Memory B cell (primary cell): ENCODE data around the gene ACTL6B.
A peak's percentile ranks its signal among the peaks of the same experiment; 100 is the strongest.

Source experiments
- ATAC-seq: fragments of 150-1000 bp; cut with Tn5 transposase; 2 replicates; pipeline ENCODE4 v1.10.0; 2021; ENCODE audit warnings: low read depth, mild to moderate bottlenecking, moderate library complexity
- DNase-seq, 2 donors: peaks; one replicate each; pipeline ENCODE4 v3.0.0; 2022; ENCODE audit warnings: low spot score in 2 of 2
- H3K27ac Mint-ChIP-seq: one replicate; pipeline ENCODE4 v1.8.0; 2022; ENCODE audit warnings: mild to moderate bottlenecking, moderate library complexity, mixed read lengths
- H3K27me3 Mint-ChIP-seq: one replicate; pipeline ENCODE4 v1.8.0; 2022; ENCODE audit warnings: mixed read lengths
- H3K36me3 Mint-ChIP-seq: one replicate; pipeline ENCODE4 v1.8.0; 2022; ENCODE audit warnings: mild to moderate bottlenecking, mixed read lengths
- H3K4me1 Mint-ChIP-seq: one replicate; pipeline ENCODE4 v1.8.0; 2022; ENCODE audit warnings: mixed read lengths
- H3K4me3 Mint-ChIP-seq: one replicate; pipeline ENCODE4 v1.8.0; 2022; ENCODE audit warnings: mild to moderate bottlenecking, moderate library complexity, mixed read lengths
- H3K9me3 Mint-ChIP-seq: one replicate; pipeline ENCODE4 v1.8.0; 2022; ENCODE audit warnings: mixed read lengths

Gene ACTL6B

GRCh38 chr7:100687261-100687660 lies 31.0 kb upstream of the ACTL6B start:
- H3K4me1 Mint-ChIP-seq, result peaks cover 15% of the 10 kb centered on the region

GRCh38 chr7:100686822-100687211 lies 30.6 kb upstream of the ACTL6B start:
- H3K36me3 Mint-ChIP-seq, result peaks cover 11% of the 10 kb centered on the region

More at GRCh38 chr7:100687261-100687660, 31.0 kb upstream of the ACTL6B start:
- Mint-ChIP-seq H3K27me3 (no peaks in the 10 kb centered on the region), H3K27ac (no peak overlapping the region), H3K4me3 (no peak overlapping the region), H3K36me3 (peaks cover 11% of the 10 kb centered on the region), H3K9me3 (no peaks in the 10 kb centered on the region)
- ATAC-seq, result no peak
- no peak for DNase-seq

GRCh38 chr7:100686201-100686821 lies 30.1 kb upstream of the ACTL6B start:
- H3K27ac Mint-ChIP-seq, result no peak overlapping the region
- H3K4me1 Mint-ChIP-seq, result peaks cover 9% of the 10 kb centered on the region

More at GRCh38 chr7:100686822-100687211, 30.6 kb upstream of the ACTL6B start:
- no peak for ATAC-seq
- Mint-ChIP-seq H3K27ac (no peak overlapping the region), H3K4me3 (no peak overlapping the region), H3K27me3 (no peaks in the 10 kb centered on the region), H3K4me1 (peaks cover 12% of the 10 kb centered on the region), H3K9me3 (no peaks in the 10 kb centered on the region)
- DNase-seq, result no peak

GRCh38 chr7:100685631-100686145 lies 29.4 kb upstream of the ACTL6B start:
- H3K9me3 Mint-ChIP-seq, result no peaks in the 10 kb centered on the region
- peaks cover 9% of the 10 kb centered on the region for H3K4me1 Mint-ChIP-seq
- H3K4me3 Mint-ChIP-seq, result no peak overlapping the region
- H3K27ac Mint-ChIP-seq, result no peak overlapping the region
- no peak for DNase-seq
- H3K27me3 Mint-ChIP-seq, result no peaks in the 10 kb centered on the region
- H3K36me3 Mint-ChIP-seq, result peaks cover 11% of the 10 kb centered on the region
- ATAC-seq, result no peak

More at GRCh38 chr7:100686201-100686821, 30.1 kb upstream of the ACTL6B start:
- DNase-seq (no peak), ATAC-seq (no peak)
- Mint-ChIP-seq H3K27me3 (no peaks in the 10 kb centered on the region), H3K9me3 (no peaks in the 10 kb centered on the region), H3K36me3 (peaks cover 11% of the 10 kb centered on the region), H3K4me3 (no peak overlapping the region)

- Mint-ChIP-seq H3K27ac (no peak overlapping the region), H3K36me3 (peaks cover 12% of the 10 kb centered on the region), H3K4me3 (no peak overlapping the region), H3K9me3 (no peaks in the 10 kb centered on the region), H3K4me1 (peaks cover 11% of the 10 kb centered on the region), H3K27me3 (no peaks in the 10 kb centered on the region)
- no peak for ATAC-seq
- DNase-seq, result no peak
Measured at GRCh38 chr7:100685049-100685605, 28.9 kb upstream of the ACTL6B start.

GRCh38 chr7:100684534-100685042 lies 28.3 kb upstream of the ACTL6B start:
- Mint-ChIP-seq H3K9me3 (no peaks in the 10 kb centered on the region), H3K36me3 (peaks cover 13% of the 10 kb centered on the region), H3K27ac (no peak overlapping the region), H3K27me3 (no peaks in the 10 kb centered on the region), H3K4me1 (peaks cover 10% of the 10 kb centered on the region), H3K4me3 (no peak overlapping the region)
- ATAC-seq, result no peak
- DNase-seq, result no peak

- ATAC-seq, result no peak
- no peak for DNase-seq
- H3K27me3 Mint-ChIP-seq, result no peaks in the 10 kb centered on the region
- H3K27ac Mint-ChIP-seq, result no peak overlapping the region
- H3K4me3 Mint-ChIP-seq, result no peak overlapping the region
- peaks cover 13% of the 10 kb centered on the region for H3K36me3 Mint-ChIP-seq
- H3K4me1 Mint-ChIP-seq, result peaks cover 6% of the 10 kb centered on the region
- no peaks in the 10 kb centered on the region for H3K9me3 Mint-ChIP-seq
Measured at GRCh38 chr7:100683659-100684533, 27.6 kb upstream of the ACTL6B start.

GRCh38 chr7:100682991-100683658 lies 26.9 kb upstream of the ACTL6B start:
- H3K27ac Mint-ChIP-seq, result no peak overlapping the region
- no peak for DNase-seq
- peaks cover 15% of the 10 kb centered on the region for H3K36me3 Mint-ChIP-seq
- no peaks in the 10 kb centered on the region for H3K9me3 Mint-ChIP-seq
- no peaks in the 10 kb centered on the region for H3K27me3 Mint-ChIP-seq
- no peak for ATAC-seq
- no peak overlapping the region for H3K4me3 Mint-ChIP-seq
- peaks cover 3% of the 10 kb centered on the region for H3K4me1 Mint-ChIP-seq

GRCh38 chr7:100682228-100682741 lies 26.0 kb upstream of the ACTL6B start:
- ATAC-seq (no peak), DNase-seq (no peak)
- H3K36me3 Mint-ChIP-seq, result peaks cover 14% of the 10 kb centered on the region
- H3K27me3 Mint-ChIP-seq, result no peaks in the 10 kb centered on the region
- H3K4me1 Mint-ChIP-seq, result peaks cover 5% of the 10 kb centered on the region
- H3K9me3 Mint-ChIP-seq, result no peaks in the 10 kb centered on the region
- no peak overlapping the region for H3K4me3 Mint-ChIP-seq
- H3K27ac Mint-ChIP-seq, result no peak overlapping the region

GRCh38 chr7:100681491-100682227 lies 25.4 kb upstream of the ACTL6B start:
- ATAC-seq (no peak), DNase-seq (no peak)
- no peak overlapping the region for H3K4me3 Mint-ChIP-seq
- no peaks in the 10 kb centered on the region for H3K27me3 Mint-ChIP-seq
- no peak overlapping the region for H3K27ac Mint-ChIP-seq
- H3K36me3 Mint-ChIP-seq, result peaks cover 12% of the 10 kb centered on the region
- H3K4me1 Mint-ChIP-seq, result peaks cover 5% of the 10 kb centered on the region
- H3K9me3 Mint-ChIP-seq, result no peaks in the 10 kb centered on the region

- H3K27ac Mint-ChIP-seq, result no peak overlapping the region
Measured at GRCh38 chr7:100680576-100681271, 24.5 kb upstream of the ACTL6B start.

GRCh38 chr7:100679927-100680575 lies 23.8 kb upstream of the ACTL6B start:
- H3K27me3 Mint-ChIP-seq, result no peaks in the 10 kb centered on the region
- ATAC-seq (no peak), DNase-seq (no peak)
- H3K4me1 Mint-ChIP-seq, result peaks cover 8% of the 10 kb centered on the region
- no peaks in the 10 kb centered on the region for H3K9me3 Mint-ChIP-seq
- H3K27ac Mint-ChIP-seq, result peak overlapping the region; percentile 51
- H3K36me3 Mint-ChIP-seq, result peaks cover 12% of the 10 kb centered on the region
- H3K4me3 Mint-ChIP-seq, result no peak overlapping the region

More at GRCh38 chr7:100680576-100681271, 24.5 kb upstream of the ACTL6B start:
- ATAC-seq (no peak), DNase-seq (no peak)
- H3K36me3 Mint-ChIP-seq, result peaks cover 12% of the 10 kb centered on the region
- no peak overlapping the region for H3K4me3 Mint-ChIP-seq
- H3K4me1 Mint-ChIP-seq, result peaks cover 8% of the 10 kb centered on the region
- no peaks in the 10 kb centered on the region for H3K27me3 Mint-ChIP-seq
- no peaks in the 10 kb centered on the region for H3K9me3 Mint-ChIP-seq
